Activated CD4-positive, CD25-positive, alpha-beta regulatory T cell treated with anti-CD3 and anti-CD28 coated beads, Interleukin-2, amount 50 U/mL, for 16 hours (primary cell): Measurements from ENCODE around the gene TRPC4AP.
"Not testable (repeated sequence)": the region's sequence is repeated elsewhere in the genome, so short reads cannot be mapped to it uniquely, and the experiment has no call there.

Experiments used
- DNase-seq: peaks from one replicate; pipeline ENCODE4 v3.0.0-alpha.2; 2020; ENCODE audit warnings: low read depth, low spot score

Gene TRPC4AP

GRCh38 chr20:35059612-35060011 lies 33.0 kb downstream of the TRPC4AP start:
- no peak for DNase-seq

DNA sequence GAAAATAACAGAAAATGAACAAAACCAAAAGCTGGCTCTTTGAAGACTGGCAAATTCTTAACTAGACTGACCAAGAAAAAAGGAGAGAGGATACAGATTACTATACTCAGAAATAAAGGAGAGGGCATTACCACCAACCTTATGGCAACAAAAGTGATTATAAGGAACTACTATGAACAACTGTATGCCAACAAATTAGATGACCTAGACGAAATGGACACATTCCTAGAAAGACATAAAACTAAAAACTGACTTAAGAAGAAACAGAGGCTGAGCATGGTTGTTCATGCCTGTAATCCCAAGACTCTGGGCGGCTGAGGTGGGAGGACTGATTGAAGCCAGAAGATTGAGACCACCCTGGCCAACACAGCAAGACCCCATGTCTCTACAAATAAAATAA lies 33.5 kb downstream of the TRPC4AP start:
- no peak for DNase-seq

DNA sequence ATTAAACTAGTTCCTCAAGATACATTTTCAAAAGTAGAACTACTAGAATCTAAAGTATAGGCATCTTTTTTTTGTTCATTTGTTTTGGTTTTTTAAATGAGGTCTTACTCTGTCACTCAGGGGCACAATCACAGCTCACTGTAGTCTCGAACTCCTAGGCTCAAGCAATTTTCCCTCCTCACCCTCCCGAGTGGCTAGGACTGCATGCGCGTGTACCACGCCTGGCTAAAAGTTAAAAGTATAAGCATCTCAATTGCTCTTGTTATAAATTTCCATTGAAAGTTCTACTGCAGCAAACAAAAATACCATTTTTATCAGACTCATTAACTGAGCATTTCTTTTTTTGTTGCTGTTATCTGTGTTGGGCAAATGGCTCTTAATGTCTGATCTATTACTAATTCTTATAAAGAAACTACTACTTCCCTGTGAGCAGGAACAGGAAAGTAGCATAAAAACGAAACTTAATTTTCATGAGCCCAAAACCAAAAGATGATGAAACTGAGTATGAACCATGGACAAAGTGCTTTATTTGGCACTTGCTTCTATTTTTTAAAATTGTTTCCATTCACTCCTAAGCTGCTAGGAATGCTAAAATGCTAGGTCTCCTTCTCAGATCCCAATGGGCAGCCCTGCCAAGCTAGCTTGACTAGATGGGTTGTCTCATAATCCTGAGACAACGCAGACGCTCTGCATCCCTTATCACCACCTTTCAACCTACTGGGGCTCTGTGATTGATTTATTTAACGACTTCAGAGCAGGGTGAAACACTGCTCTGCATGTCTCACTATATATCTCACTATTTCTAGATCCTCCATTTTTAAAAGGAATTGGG lies 36.9 kb downstream of the TRPC4AP start:
- no peak for DNase-seq

DNA sequence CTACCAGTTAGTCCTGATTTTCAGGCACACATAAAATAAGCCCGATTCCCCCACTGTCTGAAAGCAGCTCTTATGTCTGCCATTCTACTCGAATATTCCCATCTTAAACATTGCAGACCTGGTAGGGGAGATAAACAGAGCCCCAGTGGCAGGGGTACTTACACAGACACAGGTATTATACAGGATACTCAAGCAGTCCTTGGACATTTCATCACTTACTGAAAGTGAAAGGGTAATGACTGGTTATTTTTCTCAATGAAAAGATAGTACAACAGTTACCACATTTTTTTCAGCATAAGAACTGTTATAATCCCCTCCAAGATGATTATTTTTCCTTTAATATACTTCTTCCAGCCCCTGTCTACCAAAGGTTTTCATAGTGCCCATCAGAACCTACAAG lies 37.8 kb downstream of the TRPC4AP start:
- DNase-seq: no peak

GRCh38 chr20:35052616-35053015 lies 40.0 kb downstream of the TRPC4AP start:
- not testable (repeated sequence) for DNase-seq

DNA sequence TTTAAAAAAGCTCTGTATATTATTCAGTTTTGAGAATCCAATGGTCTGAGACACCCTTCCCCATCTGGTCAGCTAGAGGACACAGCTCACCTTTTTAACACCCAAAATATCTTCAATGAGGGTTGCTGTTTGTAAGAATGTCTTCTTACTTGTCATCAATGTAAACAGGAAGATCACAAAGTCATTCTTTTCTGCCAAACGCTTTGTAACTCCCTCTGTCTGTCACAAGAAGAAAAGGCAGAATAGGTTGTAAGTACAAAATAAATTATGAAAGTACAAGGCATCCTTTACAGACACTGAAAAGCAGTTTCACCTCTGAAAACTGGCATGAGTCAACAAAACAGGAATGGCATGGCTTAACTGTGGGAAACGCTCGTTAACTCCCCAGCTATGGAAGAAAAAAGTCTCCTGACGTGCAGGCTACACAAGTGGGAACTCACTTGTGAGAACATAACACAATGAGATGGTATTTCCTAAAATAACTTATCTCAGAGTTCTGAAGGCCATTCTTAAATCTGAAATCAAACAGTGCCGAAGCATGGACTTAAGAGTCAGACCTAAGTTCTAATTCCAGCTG lies 42.7 kb downstream of the TRPC4AP start:
- DNase-seq: no peak

DNA sequence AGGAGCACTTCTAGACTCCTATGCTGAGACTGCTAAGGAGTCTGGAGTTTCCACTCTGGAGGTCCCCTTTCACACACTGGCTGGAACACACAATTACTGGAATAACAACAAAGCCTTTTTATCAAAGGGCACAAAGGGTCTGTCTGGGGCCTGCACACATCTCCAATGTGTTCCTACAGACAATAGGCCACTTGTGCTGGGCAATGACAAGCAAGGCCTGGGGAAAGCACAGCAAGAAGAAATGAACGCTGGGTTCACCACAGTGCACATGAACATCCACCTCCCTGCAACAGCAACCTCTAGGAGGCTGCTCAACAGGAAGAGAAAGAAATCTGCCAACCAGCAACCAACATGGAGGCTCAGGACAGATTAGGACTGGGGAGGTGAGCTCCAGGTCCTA lies 43.9 kb downstream of the TRPC4AP start:
- DNase-seq: no peak

DNA sequence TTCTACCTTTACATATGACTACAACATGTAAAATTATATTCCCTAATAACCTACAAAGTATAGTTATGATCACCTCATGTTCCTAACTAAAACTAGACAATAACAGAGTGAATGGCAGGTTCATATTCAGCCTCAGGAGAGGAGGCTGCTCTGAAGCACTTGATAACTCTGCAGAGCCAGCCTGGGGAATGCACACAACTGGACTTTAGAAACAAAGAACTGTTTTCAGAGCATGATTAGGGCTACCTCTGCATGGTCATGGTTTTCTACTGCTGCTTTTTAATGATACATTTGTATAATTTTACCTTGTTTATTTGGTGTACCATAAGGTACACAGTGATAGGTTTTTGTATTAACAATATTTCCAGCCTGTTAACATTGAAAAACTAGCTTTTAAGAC lies 50.3 kb downstream of the TRPC4AP start:
- DNase-seq: no peak

DNA sequence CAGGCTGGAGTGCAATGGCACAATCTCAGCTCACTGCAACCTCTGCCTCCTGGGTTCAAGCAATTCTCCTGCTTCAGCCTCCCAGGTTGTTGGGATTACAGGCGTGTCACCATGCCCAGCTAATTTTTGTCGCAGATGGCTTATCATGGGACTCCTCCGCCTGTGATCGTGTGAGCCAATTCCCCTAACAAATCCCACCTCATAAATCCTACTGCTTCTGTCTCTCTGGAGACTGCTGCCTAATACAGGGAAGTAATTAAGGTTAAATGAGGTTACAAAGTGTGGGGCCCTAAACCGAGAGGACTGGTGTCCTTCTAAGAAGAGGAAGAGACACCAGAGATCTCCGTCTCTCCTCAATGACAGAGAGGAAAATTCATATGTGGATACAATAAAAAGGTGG lies 52.0 kb downstream of the TRPC4AP start:
- DNase-seq: no peak

DNA sequence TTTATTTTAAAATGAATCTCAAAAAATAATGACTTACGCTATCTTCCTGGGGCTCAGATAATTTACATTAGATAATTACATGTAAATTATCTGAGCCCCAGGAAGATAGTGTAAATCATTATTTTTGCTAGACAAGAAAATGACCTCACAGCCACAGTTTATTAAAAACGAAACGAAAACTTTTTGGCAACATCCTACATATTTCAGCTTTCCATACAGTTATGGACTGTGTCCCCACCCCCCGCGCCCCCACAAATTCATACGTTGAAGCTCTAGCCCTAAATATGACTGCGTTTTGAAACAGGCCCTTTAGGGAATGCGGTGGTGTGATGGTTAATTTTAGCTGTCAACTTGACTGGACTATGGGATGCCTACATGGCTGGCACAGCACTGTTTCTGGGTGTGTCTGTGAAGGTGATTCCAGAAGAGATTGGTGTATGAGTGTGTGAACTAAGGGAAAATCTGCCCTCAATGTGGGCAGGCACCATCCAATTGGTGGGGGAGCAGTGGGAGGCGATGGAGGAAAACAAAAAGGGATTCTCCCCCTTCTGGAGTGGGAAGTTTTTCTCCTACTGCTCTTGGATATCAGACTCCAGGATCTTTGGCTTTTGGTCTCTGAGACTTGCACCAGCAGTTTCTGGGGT lies 52.6 kb downstream of the TRPC4AP start:
- DNase-seq: no peak

- no peak for DNase-seq
These were observed 53.5 kb downstream of the TRPC4AP start for GRCh38 chr20:35039146-35039545.

- no peak for DNase-seq
These were observed 58.5 kb downstream of the TRPC4AP start for GRCh38 chr20:35034145-35034544.

GRCh38 chr20:35030136-35030535 lies 62.5 kb downstream of the TRPC4AP start:
- no peak for DNase-seq

DNA sequence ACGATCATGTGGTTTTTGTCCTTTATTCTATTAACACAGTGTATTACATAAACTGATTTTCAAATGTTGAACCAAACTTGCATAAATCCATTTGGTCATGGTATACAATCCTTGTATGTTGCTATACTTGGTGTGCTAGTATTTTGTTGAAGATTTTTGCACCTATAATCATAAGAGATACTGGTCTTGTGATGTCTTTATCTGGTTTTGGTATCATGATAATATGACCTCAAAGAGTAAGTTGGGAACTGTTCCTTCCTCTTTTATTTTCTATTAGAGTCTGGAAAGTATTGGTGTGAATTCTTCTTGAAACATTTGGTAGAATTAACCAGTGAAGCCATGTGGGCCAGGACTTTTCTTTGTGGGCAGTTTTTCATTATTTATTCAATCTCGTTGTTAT lies 65.3 kb downstream of the TRPC4AP start:
- no peak for DNase-seq

DNA sequence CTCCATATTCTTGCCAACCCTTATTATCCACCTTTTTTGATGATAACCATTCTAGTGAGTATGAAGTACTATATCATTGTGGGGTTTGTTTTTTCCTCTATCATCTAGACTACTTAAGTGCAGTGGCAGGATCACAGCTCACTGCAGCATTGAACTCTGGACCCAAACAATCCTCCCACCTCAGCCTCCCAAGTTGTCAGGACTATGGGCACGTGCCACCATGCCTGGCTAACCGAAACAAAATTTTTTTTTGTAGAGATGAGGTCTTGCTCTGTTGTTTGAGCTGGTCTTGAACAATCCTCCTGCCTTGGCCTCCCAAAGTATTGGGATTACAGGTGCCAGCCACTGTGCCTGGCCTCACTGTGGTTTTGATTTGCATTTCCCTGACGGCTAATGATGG lies 67.5 kb downstream of the TRPC4AP start:
- no peak for DNase-seq

DNA sequence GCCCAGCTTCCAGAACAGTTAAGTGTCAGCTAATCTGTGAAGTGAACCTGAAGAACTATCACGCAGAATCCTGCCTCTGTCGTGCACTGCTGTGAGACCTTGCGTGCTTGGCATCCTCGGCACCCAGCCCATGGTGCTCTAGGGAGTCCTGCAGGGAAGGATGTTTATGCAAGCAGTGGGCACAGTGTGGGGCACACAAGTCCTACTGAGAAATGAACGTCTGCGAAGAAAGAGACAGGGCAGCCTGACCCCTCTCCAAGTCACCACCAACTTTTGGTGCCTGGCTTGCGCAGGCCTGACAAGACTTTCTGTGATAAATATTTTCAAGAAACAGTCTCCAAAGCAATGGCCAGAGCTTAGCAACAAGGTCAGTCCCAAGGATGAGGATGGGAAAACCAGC lies 69.0 kb downstream of the TRPC4AP start:
- DNase-seq: no peak

- no peak for DNase-seq
These were observed 70.8 kb downstream of the TRPC4AP start for GRCh38 chr20:35021831-35022230.

DNA sequence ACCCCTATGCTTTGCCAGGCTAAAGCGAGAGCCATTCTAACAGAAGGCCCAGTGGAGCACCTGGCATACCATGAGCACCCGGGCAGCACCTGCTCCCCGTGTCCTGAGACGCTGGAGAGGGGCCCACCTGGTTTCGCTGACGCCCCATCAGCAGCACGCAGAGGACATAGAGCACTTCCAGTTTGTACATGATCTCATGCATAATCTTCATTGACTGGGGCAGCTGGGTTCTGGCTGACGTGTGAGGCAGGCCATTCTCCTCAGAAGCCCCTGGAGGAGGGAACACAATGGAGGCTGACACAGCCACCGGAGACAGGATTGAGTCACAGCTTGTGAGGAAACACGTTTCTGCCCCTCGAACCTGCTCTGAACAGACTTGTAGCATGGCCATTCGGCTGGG lies 71.5 kb downstream of the TRPC4AP start:
- DNase-seq: no peak

- DNase-seq: no peak
These were observed 72.3 kb downstream of the TRPC4AP start for GRCh38 chr20:35020108-35020928.

DNA sequence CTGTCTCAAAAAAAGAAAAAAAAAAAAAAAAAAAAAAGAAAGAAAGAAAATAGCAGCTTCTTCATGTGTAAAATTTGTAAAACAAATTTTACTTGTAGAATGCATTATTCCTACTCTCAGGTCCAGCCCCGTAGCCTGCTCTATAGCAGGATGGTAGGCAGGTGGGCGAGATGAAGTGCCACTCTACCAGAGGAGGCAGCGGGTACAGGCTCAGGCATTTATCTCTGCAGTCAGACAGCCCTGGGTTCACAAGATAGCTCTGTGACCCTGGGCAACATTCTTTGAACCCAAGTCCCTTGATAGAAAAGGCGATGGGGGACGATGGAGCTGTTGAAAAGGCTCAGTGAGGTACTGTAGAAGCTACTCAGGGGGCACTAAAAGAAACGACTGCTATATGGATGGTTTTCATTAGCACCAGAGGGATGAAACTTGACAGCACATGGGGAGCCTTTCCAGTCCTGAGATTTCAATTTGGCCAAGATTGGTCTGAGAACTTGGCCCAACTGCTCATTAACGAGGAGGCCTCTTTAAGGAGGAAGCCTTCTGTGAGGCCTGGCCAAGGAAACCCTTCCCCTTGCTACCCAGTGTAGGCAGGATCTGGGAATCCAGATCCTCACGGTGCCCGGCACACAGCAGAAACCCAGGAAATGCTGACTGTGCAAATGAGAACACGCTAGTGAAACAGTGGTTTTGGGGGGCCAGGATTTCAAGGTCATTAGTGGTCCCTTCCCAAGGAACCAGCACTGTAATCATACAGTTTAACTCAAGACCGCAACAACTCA lies 73.8 kb downstream of the TRPC4AP start:
- no peak for DNase-seq

DNA sequence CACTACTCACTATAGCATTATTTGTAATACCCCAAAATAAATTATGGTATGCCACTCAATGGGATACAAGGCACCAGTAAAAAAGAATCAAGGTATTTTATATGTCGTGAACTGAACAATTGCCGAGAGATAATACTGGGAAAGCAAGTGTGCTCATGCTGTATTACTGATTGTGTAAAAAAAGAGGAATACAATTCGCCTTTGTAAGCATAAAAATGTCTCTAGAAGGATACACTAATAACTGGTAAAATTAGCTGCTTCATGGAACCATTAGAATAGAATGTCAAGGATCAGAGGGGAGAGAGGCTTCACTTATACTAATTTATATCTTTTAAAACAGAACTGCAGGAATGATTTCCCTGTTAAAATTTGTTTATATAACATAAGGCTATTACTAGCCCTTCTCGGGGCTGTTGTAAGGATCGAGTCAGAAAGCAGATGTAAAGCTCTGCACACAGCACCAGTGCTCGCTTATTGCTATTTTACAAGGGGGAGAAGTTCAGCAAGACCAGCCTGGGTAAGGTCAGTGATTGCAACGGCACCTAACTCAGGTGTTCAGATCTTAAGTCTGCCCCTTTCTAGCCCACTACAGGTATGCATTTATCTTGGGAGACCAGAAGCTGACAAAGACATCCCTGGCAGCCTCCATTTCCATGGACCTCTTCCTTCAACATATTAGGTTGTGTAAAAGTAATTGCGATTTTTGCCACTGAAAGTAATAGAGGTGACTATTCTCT lies 75.3 kb downstream of the TRPC4AP start:
- DNase-seq: no peak
